Muscle of leg (tissue), 11 donors: Measurements from ENCODE around the gene PLIN5. TPM values are rescaled to one million over a fixed set of nuclear protein-coding genes. Genes with fewer than 3 reads are reported as not detected.

Experiments used
- DNase-seq: peaks from one replicate; pipeline ENCODE4 v3.0.0; 2013
- H3K27ac ChIP-seq: one replicate; pipeline ENCODE4 v1.5.1; 2013; ENCODE audit warnings: mild to moderate bottlenecking, low read length, control low read depth
- H3K27me3 ChIP-seq: one replicate; pipeline ENCODE4 v1.6.1; 2013; ENCODE audit warnings: low read length; ENCODE audit not compliant: control insufficient read depth, insufficient read depth
- H3K36me3 ChIP-seq: one replicate; pipeline ENCODE4 v1.6.1; 2013; ENCODE audit warnings: low read length; ENCODE audit not compliant: control insufficient read depth, insufficient read depth
- H3K4me1 ChIP-seq: one replicate; pipeline ENCODE4 v1.6.1; 2013; ENCODE audit warnings: low read length; ENCODE audit not compliant: control insufficient read depth, insufficient read depth
- H3K4me3 ChIP-seq: one replicate; pipeline ENCODE4 v1.5.1; 2013; ENCODE audit warnings: low read length, control low read depth
- H3K9me3 ChIP-seq: replicated peaks from 2 replicates; pipeline ENCODE4 v1.6.1; 2013; ENCODE audit warnings: low read depth, low read length; ENCODE audit not compliant: control insufficient read depth
- WGBS: methylation state at CpG from one replicate; pipeline ENCODE4 v1.1.5; 2013; ENCODE audit warnings: missing lambda C conversion rate; ENCODE audit not compliant: insufficient coverage; 5-methylcytosine and 5-hydroxymethylcytosine counted together
- polyA plus RNA-seq, 8 donors: library from polyadenylated mRNA; unstranded; fragments of 120-200 nt; gene quantifications; one replicate each; pipeline versions ENCODE4 v1.2.1 to v1.2.3, GENCODE V29; 2013; ENCODE audit warnings: inconsistent platforms in 1 of 8, low replicate concordance in 1 of 8; ENCODE audit not compliant: insufficient read length in 8 of 8, insufficient read depth in 1 of 8
- total RNA-seq: library from RNA; stranded (reverse); fragments of 120-200 nt; gene quantifications from one replicate; pipeline ENCODE4 v1.2.4, GENCODE V29; 2013

PLIN5 gene
- total and polyA plus RNA-seq, 9 donors, result 0.83 to 5.2 (median 1.9) TPM

DNA sequence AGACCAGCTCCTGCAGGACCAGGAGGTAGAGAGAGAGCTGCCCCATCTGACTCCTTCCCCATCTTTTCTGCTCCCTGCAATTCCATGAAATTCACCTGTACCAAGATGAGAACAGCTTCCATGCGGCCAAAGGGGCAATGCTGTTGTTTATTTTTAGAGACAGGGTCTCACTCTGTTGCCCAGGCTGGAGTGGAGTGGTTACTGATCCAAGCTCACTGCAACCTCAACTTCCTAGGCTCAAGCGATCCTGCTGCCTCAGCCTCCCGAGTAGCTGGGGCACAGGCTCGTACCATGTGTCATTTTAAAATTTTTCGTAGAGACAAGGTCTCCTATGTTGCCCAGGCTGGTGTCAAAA, 13.2 kb downstream of the PLIN5 start:
- H3K4me1 ChIP-seq, result peaks cover 28% of the 10 kb centered on the region
- H3K27me3 ChIP-seq, result peaks cover 3% of the 10 kb centered on the region
- DNase-seq, result no peak
- H3K27ac ChIP-seq, result no peak overlapping the region
- H3K4me3 ChIP-seq, result no peak overlapping the region
- H3K9me3 ChIP-seq, result no peaks in the 10 kb centered on the region
- WGBS, result 84% methylated on average over 5 of the region's 5 CpGs
- no peaks in the 10 kb centered on the region for H3K36me3 ChIP-seq

DNA sequence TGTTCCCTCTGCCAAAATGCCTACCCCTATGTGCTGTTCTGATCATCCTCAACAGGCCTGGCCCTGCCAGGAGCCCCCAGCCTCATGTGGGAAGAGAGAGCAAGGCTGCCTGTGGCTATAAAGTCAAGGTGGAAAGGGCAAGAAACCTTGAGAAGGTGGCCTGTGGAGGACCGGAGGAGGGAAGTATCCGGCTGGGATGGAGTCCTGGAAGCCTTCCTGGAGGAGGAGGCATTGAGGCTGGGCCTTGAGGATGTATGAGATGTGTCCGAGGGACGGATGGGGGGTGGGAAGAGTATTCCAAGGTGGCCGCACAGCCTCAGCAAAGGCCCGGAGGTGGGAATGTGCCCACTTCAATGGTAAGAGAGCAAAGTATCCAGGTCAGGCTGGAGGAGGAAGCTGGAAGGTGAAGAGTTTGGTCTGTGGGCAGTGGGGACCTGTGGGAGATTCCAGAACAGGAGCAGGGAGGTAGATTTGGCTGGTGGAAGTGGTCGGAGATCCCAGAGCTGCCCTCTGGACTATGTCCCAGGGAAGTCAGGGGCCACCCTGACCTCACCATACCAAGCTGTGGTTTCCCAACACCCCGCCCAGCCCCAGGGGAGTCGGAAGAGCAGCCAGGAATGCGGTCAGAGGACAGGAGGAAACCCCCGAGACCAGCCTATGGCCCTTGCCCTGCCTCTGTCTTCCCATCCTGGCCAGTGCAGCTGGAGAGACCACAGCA, 13.7 kb downstream of the PLIN5 start:
- Histone ChIP-seq H3K9me3 (no peaks in the 10 kb centered on the region), H3K27me3 (peaks cover 3% of the 10 kb centered on the region), H3K4me1 (peaks cover 33% of the 10 kb centered on the region), H3K4me3 (no peak overlapping the region), H3K36me3 (no peaks in the 10 kb centered on the region), H3K27ac (no peak overlapping the region)
- DNase-seq, result no peak
- WGBS, result 79% methylated on average over 9 of the region's 11 CpGs

DNA sequence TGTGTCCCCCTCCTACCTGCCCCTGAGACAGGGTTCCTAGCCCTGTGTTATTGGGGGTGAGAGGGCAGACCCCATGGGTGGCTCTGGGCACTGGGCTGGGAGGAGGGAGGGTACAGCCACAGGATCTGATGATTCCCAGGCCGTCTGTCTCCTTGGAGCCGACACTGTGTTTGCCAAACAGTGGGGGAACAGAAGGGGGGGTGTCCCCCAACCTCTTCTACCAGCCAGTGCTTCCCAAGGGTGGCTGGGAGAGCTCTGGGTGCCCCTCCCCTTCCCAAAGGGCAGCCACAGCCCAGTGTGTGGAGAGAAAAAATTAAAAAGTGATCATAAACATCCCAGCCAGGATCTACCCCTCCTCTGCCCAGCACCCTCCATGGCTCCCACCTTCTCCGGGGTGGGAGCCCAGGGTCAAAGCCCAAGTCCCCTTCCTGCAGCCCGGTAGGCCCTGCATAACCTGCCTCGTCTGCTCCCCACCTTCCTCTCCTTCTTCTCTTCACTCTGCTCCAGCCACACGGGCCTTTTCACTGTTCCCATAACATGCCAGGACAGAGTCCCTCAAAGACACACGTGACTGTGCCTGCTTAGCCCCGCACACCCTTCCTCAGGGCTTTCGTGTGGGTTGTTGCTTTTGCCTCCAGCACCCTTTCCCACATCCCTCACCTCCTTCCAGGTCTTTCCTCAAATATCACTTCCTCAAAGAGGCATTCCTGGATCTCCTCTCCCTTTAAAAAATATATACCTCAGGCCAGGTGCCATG, 15.3 kb downstream of the PLIN5 start:
- H3K27ac ChIP-seq, result no peak overlapping the region
- H3K36me3 ChIP-seq, result no peaks in the 10 kb centered on the region
- peaks cover 3% of the 10 kb centered on the region for H3K27me3 ChIP-seq
- no peaks in the 10 kb centered on the region for H3K9me3 ChIP-seq
- 67% methylated on average over 7 of the region's 9 CpGs for WGBS
- peaks cover 36% of the 10 kb centered on the region for H3K4me1 ChIP-seq
- DNase-seq, result no peak
- H3K4me3 ChIP-seq, result no peak overlapping the region

DNA sequence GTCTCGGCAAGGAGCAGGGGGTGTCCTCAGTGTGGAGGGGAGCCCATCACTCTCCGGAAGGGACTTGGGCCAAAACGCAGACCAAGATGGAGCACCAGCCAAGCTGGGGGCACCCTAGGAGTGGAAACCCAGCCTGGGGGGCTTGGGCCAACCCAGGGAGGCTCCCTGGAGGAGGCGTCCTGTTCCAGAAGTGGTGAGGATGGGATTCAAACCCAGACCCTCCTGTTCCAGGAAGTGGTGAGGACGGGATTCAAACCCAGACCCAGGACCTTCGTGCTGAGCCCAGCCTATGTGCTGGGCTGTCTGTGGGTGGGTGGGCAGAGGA, 15.9 kb downstream of the PLIN5 start:
- Histone ChIP-seq H3K36me3 (no peaks in the 10 kb centered on the region), H3K27me3 (peaks cover 3% of the 10 kb centered on the region), H3K4me3 (no peak overlapping the region), H3K4me1 (peaks cover 36% of the 10 kb centered on the region), H3K27ac (no peak overlapping the region), H3K9me3 (no peaks in the 10 kb centered on the region)
- no peak for DNase-seq
- WGBS, result 86% methylated on average over 6 of the region's 6 CpGs

DNA sequence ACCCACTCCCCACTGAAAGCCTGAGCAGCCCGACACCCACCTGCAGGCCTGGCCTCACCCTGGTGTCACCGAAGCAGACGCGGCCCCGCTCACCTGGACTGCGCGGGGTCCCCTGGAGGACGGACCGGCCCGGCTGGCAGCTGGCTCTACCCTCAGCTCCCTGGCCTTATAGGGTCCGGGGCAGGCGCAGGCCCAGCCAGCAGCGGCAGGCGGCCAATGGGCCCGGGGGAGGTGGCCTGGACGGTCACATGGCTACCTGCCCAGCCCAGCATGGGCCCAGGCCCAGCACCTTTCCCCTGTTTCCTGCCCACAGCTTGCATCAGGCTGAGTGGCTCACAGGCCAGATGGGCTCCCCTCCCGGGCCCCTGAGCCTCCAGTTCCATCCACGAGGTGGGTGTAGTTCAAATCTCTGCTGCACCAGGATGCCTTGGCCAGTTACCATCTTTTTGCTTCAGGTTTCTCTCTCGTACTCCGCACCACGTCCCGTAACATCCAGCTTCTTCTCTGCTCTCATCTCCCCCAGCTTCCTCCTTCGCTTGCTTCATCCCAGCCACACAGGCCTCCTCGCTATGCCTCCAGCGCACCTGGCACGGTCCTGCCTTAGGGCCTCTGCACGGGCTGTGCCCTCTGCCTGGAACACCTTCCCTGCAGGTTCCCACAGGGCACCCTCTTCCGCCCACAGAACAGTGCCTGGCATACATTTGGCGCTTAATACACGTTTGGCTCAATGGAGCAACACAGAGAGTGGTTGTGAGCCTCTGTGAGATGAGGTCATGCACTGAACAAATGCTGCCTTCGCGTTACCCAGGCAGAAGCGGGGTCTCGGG, 16.5 kb downstream of the PLIN5 start, which contains the start of gene PLIN4:
Gene PLIN4 (minus strand): TSS at position 142 of the 827 bp plus-strand sequence. CDS start 214 bp downstream, outside the sequence.
- peak; percentile 53 for DNase-seq
- Histone ChIP-seq H3K4me1 (peaks cover 36% of the 10 kb centered on the region), H3K9me3 (no peaks in the 10 kb centered on the region), H3K36me3 (no peaks in the 10 kb centered on the region), H3K27ac (peak within 1 kb of the TSS; percentile 84), H3K4me3 (peak within 1 kb of the TSS; percentile 13), H3K27me3 (peaks cover 3% of the 10 kb centered on the region)
- 42% methylated on average over 28 of the region's 34 CpGs for WGBS

DNA sequence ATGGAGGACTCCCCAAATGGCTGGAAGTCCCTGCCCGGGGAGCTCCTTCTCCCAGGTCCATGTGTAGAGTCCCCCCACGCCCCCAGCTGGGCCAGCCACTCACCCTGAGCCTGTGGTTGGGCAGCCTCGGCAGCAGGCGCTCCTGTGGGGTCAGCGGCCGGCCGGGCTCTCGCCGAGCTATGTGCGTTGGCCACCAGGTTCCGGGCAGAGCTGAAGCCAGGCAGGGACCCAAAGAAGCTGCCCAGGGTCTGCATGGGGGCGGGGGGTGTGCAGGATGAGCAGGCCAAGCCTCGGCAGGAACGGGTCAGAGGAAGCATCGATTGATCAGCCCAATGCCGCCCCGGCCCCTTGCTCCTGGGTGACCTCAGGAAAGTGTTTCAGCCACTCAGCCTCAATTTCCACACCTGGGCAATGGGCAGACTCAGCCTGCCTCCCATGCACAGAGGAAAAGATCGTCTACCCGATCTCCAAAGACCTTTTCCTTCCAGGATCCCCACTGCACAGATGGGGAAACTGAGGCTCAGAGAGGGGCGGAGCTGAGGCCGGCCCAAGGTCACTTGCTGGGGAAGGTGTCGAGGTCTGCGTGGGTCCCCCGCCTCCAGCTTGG, 17.5 kb downstream of the PLIN5 start:
- H3K4me1 ChIP-seq, result peaks cover 36% of the 10 kb centered on the region
- no peak for DNase-seq

DNA sequence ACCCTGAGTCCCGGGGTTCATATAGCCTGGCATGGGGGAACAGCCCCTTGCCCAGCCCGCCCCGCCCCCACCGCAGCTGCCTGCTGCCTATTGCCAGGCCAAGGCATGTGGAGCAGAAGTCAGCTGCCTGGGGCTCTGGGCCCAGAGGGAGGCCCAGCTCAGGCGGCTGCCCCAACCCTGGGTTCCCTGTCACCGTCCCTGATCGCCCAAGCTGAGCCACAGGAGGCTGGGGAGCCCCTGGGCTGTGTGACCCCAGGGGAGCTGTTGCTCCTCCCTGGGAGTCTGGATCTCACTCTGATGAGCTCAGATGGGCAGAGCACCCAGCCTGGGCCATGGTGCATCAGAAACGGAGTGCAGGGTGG, 18.1 kb downstream of the PLIN5 start:
- H3K27ac ChIP-seq, result peak overlapping the region; percentile 84
- 56% methylated on average over 7 of the region's 8 CpGs for WGBS
- peaks cover 3% of the 10 kb centered on the region for H3K27me3 ChIP-seq
- DNase-seq, result peak; percentile 60
- H3K4me3 ChIP-seq, result no peak overlapping the region
- H3K36me3 ChIP-seq, result no peaks in the 10 kb centered on the region
- peaks cover 36% of the 10 kb centered on the region for H3K4me1 ChIP-seq
- no peaks in the 10 kb centered on the region for H3K9me3 ChIP-seq

More for the DNA sequence above, 17.5 kb downstream of the PLIN5 start:
- no peaks in the 10 kb centered on the region for H3K36me3 ChIP-seq
- H3K9me3 ChIP-seq, result no peaks in the 10 kb centered on the region
- 75% methylated on average over 17 of the region's 24 CpGs for WGBS
- peak overlapping the region; percentile 84 for H3K27ac ChIP-seq
- H3K4me3 ChIP-seq, result peak overlapping the region; percentile 5
- peaks cover 3% of the 10 kb centered on the region for H3K27me3 ChIP-seq

DNA sequence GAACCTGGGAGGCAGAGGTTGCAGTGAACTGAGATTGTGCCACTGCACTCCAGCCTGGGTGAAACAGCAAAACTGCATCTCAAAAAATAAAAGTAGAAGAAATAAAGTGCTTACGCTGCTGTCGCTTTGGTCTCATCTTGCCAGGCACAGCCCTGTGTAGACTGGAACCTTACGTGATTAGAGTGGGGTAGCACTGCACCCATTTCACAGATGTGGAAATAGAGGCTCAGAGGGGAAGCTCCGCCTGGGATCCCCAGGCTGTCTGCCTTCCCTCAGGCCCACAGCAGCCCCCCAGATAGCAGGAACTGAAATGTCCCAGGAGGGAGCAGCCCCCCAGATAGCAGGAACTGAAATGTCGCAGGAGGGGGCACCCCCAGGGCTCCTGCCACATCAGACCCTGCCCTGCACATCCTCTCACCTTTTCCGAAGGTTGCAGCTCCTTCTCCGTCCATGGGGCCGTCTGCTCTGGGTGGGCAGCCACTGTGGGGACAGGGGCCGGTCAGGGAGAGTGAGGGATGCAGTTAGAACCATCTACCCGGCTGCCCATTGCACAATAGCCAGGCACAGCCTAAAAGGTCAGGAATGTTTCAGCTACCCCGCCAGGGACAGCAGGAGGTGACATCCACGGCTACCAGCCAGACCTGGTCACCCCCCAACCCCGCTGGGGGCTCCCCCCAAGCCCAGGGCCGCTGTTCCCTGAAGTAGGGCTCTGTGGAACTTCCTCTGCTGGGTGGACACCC, 18.7 kb downstream of the PLIN5 start:
- Histone ChIP-seq H3K9me3 (no peaks in the 10 kb centered on the region), H3K27me3 (no peaks in the 10 kb centered on the region), H3K4me3 (no peak overlapping the region), H3K4me1 (peaks cover 36% of the 10 kb centered on the region), H3K27ac (peak overlapping the region; percentile 69), H3K36me3 (no peaks in the 10 kb centered on the region)
- WGBS, result 60% methylated on average over 10 of the region's 14 CpGs
- DNase-seq, result no peak

DNA sequence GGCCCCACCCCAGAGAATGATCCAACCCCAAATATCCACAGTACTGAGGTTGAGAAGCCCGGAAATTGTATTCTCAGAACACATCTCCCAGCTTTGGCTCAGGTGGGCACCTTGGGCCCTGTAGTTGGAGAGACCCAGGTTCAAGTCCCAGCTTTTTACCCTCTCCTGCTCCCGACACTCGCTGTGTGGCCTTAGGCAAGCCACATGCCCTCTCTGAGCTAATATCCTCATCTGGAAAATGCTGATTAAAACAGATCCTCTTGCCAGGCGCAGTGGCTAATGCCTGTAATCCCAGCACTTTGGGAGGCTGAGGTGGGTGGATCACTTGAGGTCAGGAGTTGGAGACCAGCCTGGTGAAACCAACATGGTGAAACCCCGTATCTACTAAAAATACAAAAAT, 19.3 kb downstream of the PLIN5 start:
- WGBS, result 80% methylated on average over 1 of the region's 5 CpGs
- Histone ChIP-seq H3K4me3 (no peak overlapping the region), H3K4me1 (peaks cover 36% of the 10 kb centered on the region), H3K27ac (no peak overlapping the region), H3K27me3 (no peaks in the 10 kb centered on the region), H3K36me3 (no peaks in the 10 kb centered on the region), H3K9me3 (no peaks in the 10 kb centered on the region)
- DNase-seq, result no peak
